Inflammatory macrophage treated with lipopolysaccharide for 4 hours (primary cell): ENCODE data around the gene LOXL3.

Source experiments
- DNase-seq: peaks from one replicate; pipeline ENCODE4 v3.0.0-alpha.2; 2020

Gene LOXL3

GRCh38 chr2:74551530-74551929 lies 2.2 kb downstream of the LOXL3 start:
- DNase-seq = no peak

- DNase-seq = no peak
These were observed 3.5 kb downstream of the LOXL3 start for GRCh38 chr2:74550231-74550630.

- DNase-seq = peak; percentile 69
These were observed 4.6 kb downstream of the LOXL3 start for GRCh38 chr2:74548900-74549826.

GRCh38 chr2:74548285-74548899 lies 5.3 kb downstream of the LOXL3 start:
- DNase-seq = no peak

GRCh38 chr2:74546004-74546403 lies 7.7 kb downstream of the LOXL3 start:
- DNase-seq = no peak

- DNase-seq = no peak
These were observed 9.1 kb downstream of the LOXL3 start for GRCh38 chr2:74544634-74545033.

GRCh38 chr2:74542978-74543377 lies 10.8 kb downstream of the LOXL3 start:
- no peak for DNase-seq

GRCh38 chr2:74540291-74540690 lies 13.5 kb downstream of the LOXL3 start:
- no peak for DNase-seq

GRCh38 chr2:74538881-74539339 lies 14.8 kb downstream of the LOXL3 start:
- DNase-seq = no peak

- no peak for DNase-seq
These were observed 16.6 kb downstream of the LOXL3 start for GRCh38 chr2:74537140-74537539.

- DNase-seq = no peak
These were observed 17.4 kb downstream of the LOXL3 start for GRCh38 chr2:74536166-74536950.

- DNase-seq = no peak
These were observed 18.2 kb downstream of the LOXL3 start for GRCh38 chr2:74535440-74535965.

GRCh38 chr2:74534411-74534810 lies 19.3 kb downstream of the LOXL3 start:
- no peak for DNase-seq

- no peak for DNase-seq
These were observed 20.3 kb downstream of the LOXL3 start for GRCh38 chr2:74533464-74533863.

- peak; percentile 66 for DNase-seq
These were observed 21.5 kb downstream of the LOXL3 start for GRCh38 chr2:74532222-74532621.

GRCh38 chr2:74531666-74532065 lies 22.1 kb downstream of the LOXL3 start:
- no peak for DNase-seq

GRCh38 chr2:74530239-74531187 lies 23.2 kb downstream of the LOXL3 start:
- DNase-seq = peak; percentile 51

- DNase-seq = peak; percentile 99
These were observed 24.1 kb downstream of the LOXL3 start, which contains the start of the genes AUP1 and HTRA2 for GRCh38 chr2:74529357-74530238. TSS of gene AUP1 (minus strand) at chr2:74529706. CDS start at chr2:74529629, 77 bp downstream. TSS of gene HTRA2 (plus strand) at chr2:74529933. CDS start at chr2:74530007, 74 bp downstream.

GRCh38 chr2:74528600-74529356 lies 25.0 kb downstream of the LOXL3 start:
- no peak for DNase-seq

- DNase-seq = no peak
These were observed 26.0 kb downstream of the LOXL3 start for GRCh38 chr2:74527741-74528140.
